Left ventricle myocardium inferior (tissue), 1 donor: Measurements from ENCODE around the gene CCDC142. TPM values are rescaled to one million over a fixed set of nuclear protein-coding genes. Genes with fewer than 3 reads are reported as not detected.
A peak's percentile ranks its signal among the peaks of the same experiment; 100 is the strongest.

Experiments
- DNase-seq: peaks from one replicate; pipeline ENCODE4 v3.0.0-alpha.2; 2020
- H3K27ac ChIP-seq: fragments of 200-600 bp; replicated peaks from 2 replicates; pipeline ENCODE4 v1.8.0; 2021
- H3K27me3 ChIP-seq: fragments of 200-600 bp; 2 replicates; pipeline ENCODE4 v1.8.0; 2021; ENCODE audit warnings: low read depth
- H3K36me3 ChIP-seq: fragments of 200-600 bp; 2 replicates; pipeline ENCODE4 v1.8.0; 2021
- H3K4me1 ChIP-seq: fragments of 200-600 bp; 2 replicates; pipeline ENCODE4 v1.8.0; 2021
- H3K4me3 ChIP-seq: fragments of 200-600 bp; 2 replicates; pipeline ENCODE4 v1.8.0; 2021; ENCODE audit warnings: mild to moderate bottlenecking, moderate library complexity
- H3K9me3 ChIP-seq: fragments of 200-600 bp; replicated peaks from 2 replicates; pipeline ENCODE4 v1.8.0; 2021
- intact Hi-C: fragments of 100-400 bp; cut with micrococcal nuclease; formaldehyde crosslinking; loops from one replicate; pipeline ENCODE4 v1.11.0; 2022
- total RNA-seq: library from RNA; stranded (reverse); fragmentation: NEBNext Ultra II Directional; extraction: Animal tissue kit (Norgen Biotek cat#: 25700); gene quantifications from one replicate; pipeline ENCODE4 v1.2.1, GENCODE V29; 2021
- TF ChIP-seq, protein P1 (sequence below): fragments of 200-600 bp; IDR thresholded peaks from 2 replicates; pipeline ENCODE4 v1.8.0; 2021; ENCODE audit warnings: antibody characterized with exemption, mild to moderate bottlenecking, borderline replicate concordance
- donor health status: DM: no; HTN: yes; CAD: no; lungs with severe emphysema.

CCDC142 gene
- total RNA-seq, 1 donor from 2014 or later, result 5.6 TPM

DNA sequence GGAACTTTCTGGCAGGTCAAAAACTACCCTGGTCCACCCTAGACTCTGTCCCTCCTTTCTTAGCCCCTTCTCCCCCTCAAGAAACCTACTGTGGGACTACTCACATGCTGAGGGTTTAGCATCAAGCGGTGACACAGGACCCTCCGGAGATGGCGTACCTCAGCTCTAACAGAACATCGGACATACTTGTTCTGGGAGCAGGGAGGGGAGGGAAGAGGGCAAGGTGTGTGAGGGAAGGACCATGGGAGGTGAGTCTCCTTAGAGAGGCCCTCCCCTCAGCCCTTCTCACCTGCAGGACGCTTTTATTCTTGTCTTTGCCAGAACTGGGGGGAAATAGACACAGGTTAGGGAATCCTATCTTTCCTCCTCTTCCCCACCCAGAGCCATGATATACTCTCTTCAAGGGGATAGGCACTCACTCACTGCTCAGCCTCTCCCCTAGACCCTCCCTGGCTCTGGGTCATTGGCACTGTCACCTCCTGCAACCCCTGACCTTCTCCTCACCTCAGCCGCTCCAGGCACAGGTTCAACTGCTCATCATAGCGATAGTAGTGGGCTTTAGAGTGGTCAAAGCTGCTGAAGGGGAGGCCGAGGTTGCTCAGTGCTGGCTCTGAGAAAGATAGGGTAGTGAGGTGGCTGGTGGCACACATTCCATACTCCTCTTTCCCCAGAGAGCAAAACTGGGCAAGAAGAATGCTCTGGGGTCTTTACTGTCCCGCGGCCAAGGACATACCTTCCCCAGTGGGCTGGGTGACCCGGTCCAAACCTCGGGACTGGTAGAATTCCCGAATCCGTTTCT, 22.8 kb upstream of the CCDC142 start:
- Histone ChIP-seq H3K27ac (no peak overlapping the region), H3K9me3 (no peaks in the 10 kb centered on the region), H3K4me3 (peak overlapping the region; percentile 80), H3K4me1 (peaks cover 64% of the 10 kb centered on the region), H3K36me3 (peaks cover 21% of the 10 kb centered on the region), H3K27me3 (peaks cover 83% of the 10 kb centered on the region)
- TF ChIP-seq, protein P1, sequence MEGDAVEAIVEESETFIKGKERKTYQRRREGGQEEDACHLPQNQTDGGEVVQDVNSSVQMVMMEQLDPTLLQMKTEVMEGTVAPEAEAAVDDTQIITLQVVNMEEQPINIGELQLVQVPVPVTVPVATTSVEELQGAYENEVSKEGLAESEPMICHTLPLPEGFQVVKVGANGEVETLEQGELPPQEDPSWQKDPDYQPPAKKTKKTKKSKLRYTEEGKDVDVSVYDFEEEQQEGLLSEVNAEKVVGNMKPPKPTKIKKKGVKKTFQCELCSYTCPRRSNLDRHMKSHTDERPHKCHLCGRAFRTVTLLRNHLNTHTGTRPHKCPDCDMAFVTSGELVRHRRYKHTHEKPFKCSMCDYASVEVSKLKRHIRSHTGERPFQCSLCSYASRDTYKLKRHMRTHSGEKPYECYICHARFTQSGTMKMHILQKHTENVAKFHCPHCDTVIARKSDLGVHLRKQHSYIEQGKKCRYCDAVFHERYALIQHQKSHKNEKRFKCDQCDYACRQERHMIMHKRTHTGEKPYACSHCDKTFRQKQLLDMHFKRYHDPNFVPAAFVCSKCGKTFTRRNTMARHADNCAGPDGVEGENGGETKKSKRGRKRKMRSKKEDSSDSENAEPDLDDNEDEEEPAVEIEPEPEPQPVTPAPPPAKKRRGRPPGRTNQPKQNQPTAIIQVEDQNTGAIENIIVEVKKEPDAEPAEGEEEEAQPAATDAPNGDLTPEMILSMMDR, result no peak
- intact Hi-C loops, result no loop called here
- no peak for DNase-seq

DNA sequence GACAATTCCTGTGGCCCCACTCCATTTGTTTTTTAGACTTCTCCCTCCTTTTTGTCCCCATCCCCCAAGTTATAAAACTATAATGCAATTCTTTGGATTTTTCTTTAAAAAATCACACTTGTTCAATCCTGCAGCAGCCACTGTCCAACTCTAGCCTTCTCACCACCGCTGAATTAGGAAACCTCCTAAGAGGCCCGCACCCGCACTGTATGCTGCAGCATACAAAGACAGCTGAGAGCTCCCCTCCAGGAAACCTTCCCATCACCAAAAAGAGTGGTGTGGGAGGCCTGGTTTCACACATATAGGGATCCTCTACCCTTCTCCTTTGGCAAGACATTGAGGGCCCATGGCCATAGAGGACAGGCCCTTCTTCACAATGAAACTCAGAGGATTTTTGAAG, 21.8 kb upstream of the CCDC142 start:
- Histone ChIP-seq H3K27ac (peak overlapping the region; percentile 93), H3K4me3 (peak overlapping the region; percentile 80), H3K4me1 (peaks cover 70% of the 10 kb centered on the region), H3K27me3 (peaks cover 83% of the 10 kb centered on the region), H3K36me3 (peaks cover 21% of the 10 kb centered on the region), H3K9me3 (no peaks in the 10 kb centered on the region)
- intact Hi-C loops, result no loop called here
- TF ChIP-seq, protein P1, result no peak
- DNase-seq, result no peak

DNA sequence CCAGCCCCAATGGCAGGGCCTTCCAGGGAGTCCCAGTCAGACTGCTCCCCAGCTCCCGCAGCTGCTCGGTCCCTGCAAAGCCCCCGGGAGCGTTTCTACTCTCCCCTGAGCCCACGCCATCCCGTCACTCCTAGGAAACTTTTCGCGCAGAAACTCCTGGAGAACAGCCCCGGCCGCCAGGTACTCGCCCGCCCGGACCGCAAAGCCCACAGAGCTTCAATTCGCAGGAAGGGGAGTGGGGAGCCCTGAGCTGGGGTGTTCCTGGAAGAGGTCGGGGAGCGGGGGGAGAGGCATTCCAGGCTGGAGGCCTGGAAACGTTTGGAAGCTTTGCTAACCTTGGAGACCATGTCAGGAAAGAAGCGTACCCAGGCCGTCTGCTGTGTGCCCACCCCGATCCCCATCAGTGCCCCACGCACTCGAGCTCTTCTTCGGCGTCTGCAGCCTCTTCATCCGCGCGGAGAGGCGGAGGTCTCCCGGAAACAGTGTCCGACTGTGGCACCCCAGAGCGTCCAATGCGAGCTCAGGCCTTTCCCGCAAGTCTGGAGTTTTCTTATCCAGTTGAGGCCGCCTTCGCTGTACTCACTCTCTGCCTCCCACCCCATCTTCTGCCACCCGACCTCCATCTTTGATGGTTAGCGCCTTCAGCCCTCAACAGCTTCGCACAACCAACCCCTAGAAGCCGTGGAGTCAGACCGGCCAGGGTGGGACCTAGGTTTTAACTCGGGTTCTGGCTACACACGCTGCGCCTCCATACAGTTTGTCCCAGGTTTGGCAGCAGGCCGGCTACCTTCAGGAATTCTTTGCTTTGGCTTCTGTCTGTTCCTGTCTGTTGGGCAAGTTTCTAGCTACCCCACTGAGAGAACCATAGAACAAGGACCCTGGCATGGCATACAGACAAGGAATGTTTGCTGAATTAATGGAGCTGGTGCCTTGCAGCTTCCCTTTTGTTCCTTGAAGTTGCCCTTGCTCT, 21.0 kb upstream of the CCDC142 start:
- Histone ChIP-seq H3K9me3 (no peaks in the 10 kb centered on the region), H3K27me3 (peaks cover 83% of the 10 kb centered on the region), H3K36me3 (peaks cover 21% of the 10 kb centered on the region), H3K4me1 (peaks cover 78% of the 10 kb centered on the region), H3K4me3 (peak overlapping the region; percentile 80), H3K27ac (peak overlapping the region; percentile 93)
- TF ChIP-seq, protein P1, result no peak
- intact Hi-C loops, result no loop called here
- DNase-seq, result no peak

DNA sequence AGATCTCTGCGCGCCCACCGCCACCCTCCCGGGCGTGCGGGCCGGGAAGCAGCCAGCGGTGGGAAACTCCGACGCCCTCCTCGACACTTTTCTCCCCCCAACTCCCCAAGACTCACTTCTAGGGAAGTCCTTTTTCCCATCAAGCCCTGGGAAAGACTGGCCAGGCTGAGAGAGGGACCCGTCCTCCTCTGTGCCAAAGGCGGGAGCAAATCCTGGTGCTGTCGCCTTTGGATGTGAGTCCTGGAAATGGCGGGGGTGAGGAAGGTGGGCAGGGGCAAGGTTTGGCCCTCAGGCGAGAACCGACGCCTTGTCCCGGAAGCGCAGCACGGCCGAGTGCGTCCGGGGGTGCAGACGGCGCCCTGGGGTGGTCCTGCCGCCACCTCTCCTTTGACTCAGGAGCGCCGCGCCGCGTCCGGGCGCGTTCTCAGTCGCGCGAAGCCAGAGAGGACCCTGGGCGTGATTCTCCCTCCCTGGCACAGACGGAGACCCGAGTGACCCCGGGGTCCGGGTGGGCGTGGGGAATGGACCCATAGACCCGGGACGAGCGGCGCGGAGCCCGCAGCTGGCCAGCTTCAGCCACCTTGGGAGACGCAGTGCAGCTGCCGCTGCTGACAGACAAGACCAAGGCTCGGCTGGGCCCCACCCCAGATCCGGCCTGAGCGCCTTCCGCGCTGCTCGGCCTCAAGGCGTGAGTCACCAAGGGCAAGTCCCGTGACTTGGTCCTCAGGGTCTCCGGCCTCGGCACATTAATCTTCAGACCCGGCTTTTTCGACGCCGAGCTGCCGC, 20.1 kb upstream of the CCDC142 start:
- H3K9me3 ChIP-seq, result no peaks in the 10 kb centered on the region
- intact Hi-C loops, result no loop called here
- H3K27ac ChIP-seq, result peak overlapping the region; percentile 93
- peaks cover 87% of the 10 kb centered on the region for H3K27me3 ChIP-seq
- H3K36me3 ChIP-seq, result peaks cover 21% of the 10 kb centered on the region
- DNase-seq, result peak; percentile 87
- TF ChIP-seq, protein P1, result peak; percentile 35
- H3K4me1 ChIP-seq, result peaks cover 81% of the 10 kb centered on the region
- H3K4me3 ChIP-seq, result peak overlapping the region; percentile 80

DNA sequence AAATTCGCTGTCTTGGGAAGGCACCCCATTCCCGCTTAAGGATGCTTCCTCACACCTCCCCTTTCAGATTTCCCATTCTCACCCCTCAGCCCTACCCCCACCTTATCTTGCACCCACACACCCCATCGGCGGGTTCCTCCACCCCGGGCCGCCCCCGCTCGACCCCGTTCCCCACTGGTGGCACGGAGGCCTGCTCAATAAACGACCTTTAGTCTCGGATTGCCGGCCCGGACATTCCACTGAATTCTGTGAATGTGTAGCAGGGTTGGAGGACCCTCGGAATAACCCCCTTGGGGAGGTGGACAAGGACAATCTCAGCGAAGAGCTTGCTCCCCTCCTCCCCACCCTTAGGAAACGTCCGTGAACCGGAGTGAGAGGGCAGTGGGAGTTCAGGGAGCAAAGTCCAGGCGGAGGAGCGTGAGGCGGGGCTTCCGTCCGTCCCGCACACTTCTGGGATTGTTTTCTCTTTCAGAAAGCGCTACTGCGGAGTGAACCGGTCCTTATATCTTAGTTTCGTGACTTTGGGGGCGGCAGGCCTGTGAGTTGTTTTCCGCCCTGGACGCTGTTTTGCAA, 19.4 kb upstream of the CCDC142 start:
- Histone ChIP-seq H3K4me3 (peak overlapping the region; percentile 80), H3K4me1 (peaks cover 82% of the 10 kb centered on the region), H3K27ac (peak overlapping the region; percentile 93), H3K36me3 (peaks cover 21% of the 10 kb centered on the region), H3K27me3 (peaks cover 94% of the 10 kb centered on the region), H3K9me3 (no peaks in the 10 kb centered on the region)
- intact Hi-C loops, result no loop called here
- TF ChIP-seq, protein P1, result no peak
- DNase-seq, result no peak
